Activated gamma-delta T cell treated with Interleukin-2 at 50 U/mL for 16 hours (primary cell): ENCODE data around the gene MPG.

Experiments used
- DNase-seq: peaks from one replicate; pipeline ENCODE4 v3.0.0-alpha.2; 2020

Gene MPG

GRCh38 chr16:66309-67182, 11.5 kb upstream of the MPG start:
- DNase-seq = no peak

- DNase-seq = no peak
Measured at GRCh38 chr16:67183-67791, 10.7 kb upstream of the MPG start.

GRCh38 chr16:67884-68789, 9.9 kb upstream of the MPG start:
- DNase-seq = no peak

GRCh38 chr16:69181-69580, 8.8 kb upstream of the MPG start:
- DNase-seq = no peak

GRCh38 chr16:71210-71539, 6.8 kb upstream of the MPG start:
- DNase-seq = no peak

GRCh38 chr16:71540-72401, 6.3 kb upstream of the MPG start:
- no peak for DNase-seq

GRCh38 chr16:72561-73548, 5.2 kb upstream of the MPG start, which contains the start of gene RHBDF1:
RHBDF1 (minus strand) TSS chr16:72631; CDS start chr16:65015, 7,616 bp downstream.
- no peak for DNase-seq

- DNase-seq = no peak
Measured at GRCh38 chr16:74051-74746, 3.8 kb upstream of the MPG start.

GRCh38 chr16:74747-75334, 3.2 kb upstream of the MPG start:
- DNase-seq = no peak

- DNase-seq = no peak
Measured at GRCh38 chr16:75580-76501, 2.2 kb upstream of the MPG start.

- DNase-seq = no peak
Measured at GRCh38 chr16:76535-77272, 1.3 kb upstream of the MPG start.

GRCh38 chr16:77273-77806, 685 bp upstream of the MPG start:
- DNase-seq = no peak

GRCh38 chr16:78444-79150, 572 bp downstream of the MPG start:
- DNase-seq = no peak

GRCh38 chr16:79151-80054, 1.4 kb downstream of the MPG start:
- DNase-seq = no peak

- no peak for DNase-seq
Measured at GRCh38 chr16:83060-83603, 5.1 kb downstream of the MPG start.
